HCT116 (cell line): ENCODE data around the gene PICALM. TPM values are rescaled to one million over a fixed set of nuclear protein-coding genes. Genes with fewer than 3 reads are reported as not detected.

Source experiments
- ATAC-seq: fragments of 200-7000 bp; cut with Tn5 transposase; 2 replicates; pipeline ENCODE4 v1.9.1; 2020; ENCODE audit warnings: mild to moderate bottlenecking, moderate library complexity
- BruUV-seq: library from RNA; stranded (reverse); fragments of 400-500 nt; replicated peaks from 2 replicates; lab custom pipeline; 2021; lab: Mats Ljungman, UMichigan
- CTCF ChIA-PET: fragments of 300-600 bp; sonication (Branson Sonifier 250); formaldehyde crosslinking; loops from one replicate; lab custom pipeline; 2021; ENCODE audit warnings: antibody characterized with exemption; lab: Charles Lee
- POLR2A ChIA-PET: fragments of 300-600, 350-600 bp; sonication (Branson Sonifier 250); formaldehyde crosslinking; loops from one replicate; lab custom pipeline; 2021; ENCODE audit warnings: antibody characterized with exemption; lab: Charles Lee
- RAD21 ChIA-PET, 2 experiments: fragments of 300-600 bp; sonication (Branson Sonifier 250); formaldehyde crosslinking; loops; one replicate each; lab custom pipeline; 2023; ENCODE audit warnings: low total read pairs in 2 of 2; ENCODE audit not compliant: uncharacterized antibody in 2 of 2, unreplicated experiment in 2 of 2, low non-redundant PET in 1 of 2; lab: Charles Lee
- DNase-seq: peaks from one replicate; pipeline ENCODE4 v3.0.0-alpha.2; 2010; ENCODE audit warnings: low read depth, low spot score
- H2AFZ ChIP-seq: fragments of 200-600 bp; shearing (Covaris generic), sonication (generic); 2 replicates; pipeline ENCODE4 v1.6.1; 2017; ENCODE audit warnings: low read depth, mixed run types, mixed read lengths, antibody characterized with exemption, low read length; ENCODE audit not compliant: poor library complexity, severe bottlenecking
- H3K27ac ChIP-seq: 2 replicates; pipeline ENCODE4 v1.5.1; 2012; ENCODE audit warnings: low read depth, low read length
- H3K27me3 ChIP-seq: fragments of 200-600 bp; sonication (generic); 2 replicates; pipeline ENCODE4 v1.6.1; 2016; ENCODE audit warnings: mixed run types, low read length, mixed read lengths; ENCODE audit not compliant: insufficient read depth
- H3K36me3 ChIP-seq, 2 experiments: fragments of 200-500 bp in 1 of 2; fragments of 200-600 bp in 1 of 2; sonication (Bioruptor generic) in 1 of 2; sonication (generic) in 1 of 2; 2 replicates each; pipeline versions ENCODE4 v1.5.1 to v1.6.1; 2014 to 2016; ENCODE audit warnings: low read length in 2 of 2, inconsistent platforms in 1 of 2, mixed read lengths in 1 of 2, mixed run types in 1 of 2; ENCODE audit not compliant: insufficient read depth in 2 of 2, control insufficient read depth in 1 of 2
- H3K4me1 ChIP-seq, 2 experiments: fragments of 200-600 bp in 1 of 2; sonication (generic) in 1 of 2; 2 replicates each; pipeline versions ENCODE4 v1.5.1 to v1.6.1; 2012 to 2017; ENCODE audit warnings: low read length in 2 of 2, inconsistent platforms in 1 of 2, mild to moderate bottlenecking in 1 of 2, mixed read lengths in 1 of 2, mixed run types in 1 of 2, moderate library complexity in 1 of 2; ENCODE audit not compliant: insufficient read depth in 2 of 2, control insufficient read depth in 1 of 2
- H3K4me2 ChIP-seq: fragments of 200-600 bp; sonication (generic); 2 replicates; pipeline ENCODE4 v1.6.1; 2017; ENCODE audit warnings: mixed run types, low read length, mixed read lengths
- H3K4me3 ChIP-seq, 2 experiments: fragments of 200-600 bp in 1 of 2; sonication (generic) in 1 of 2; replicated peaks in 1 of 2; 2 replicates each; pipeline ENCODE4 v1.5.1; 2011 to 2016; ENCODE audit warnings: low read length in 2 of 2, control low read depth in 1 of 2, low read depth in 1 of 2, mild to moderate bottlenecking in 1 of 2, mixed read lengths in 1 of 2, mixed run types in 1 of 2
- H3K79me2 ChIP-seq: fragments of 200-600 bp; sonication (generic); 2 replicates; pipeline ENCODE4 v1.6.1; 2017; ENCODE audit warnings: mild to moderate bottlenecking, mixed run types, low read length, moderate library complexity, mixed read lengths; ENCODE audit not compliant: insufficient read depth
- H3K9ac ChIP-seq: fragments of 200-600 bp; sonication (generic); 2 replicates; pipeline ENCODE4 v1.6.1; 2016; ENCODE audit warnings: low read length, mixed read lengths
- H3K9me2 ChIP-seq: fragments of 200-600 bp; sonication (generic), shearing (Covaris generic); 2 replicates; pipeline ENCODE4 v1.6.1; 2017; ENCODE audit warnings: mixed run types, mild to moderate bottlenecking, moderate library complexity; ENCODE audit not compliant: insufficient read depth
- H3K9me3 ChIP-seq, 2 experiments: fragments of 200-500 bp in 1 of 2; fragments of 200-600 bp in 1 of 2; sonication (Bioruptor generic) in 1 of 2; sonication (generic) in 1 of 2; 2 replicates each; pipeline ENCODE4 v1.6.1; 2014 to 2017; ENCODE audit warnings: low read length in 2 of 2, mixed read lengths in 2 of 2, inconsistent platforms in 1 of 2, low read depth in 1 of 2, mild to moderate bottlenecking in 1 of 2, mixed run types in 1 of 2, moderate library complexity in 1 of 2; ENCODE audit not compliant: control insufficient read depth in 1 of 2, insufficient read depth in 1 of 2
- H4K20me1 ChIP-seq: fragments of 200-600 bp; sonication (generic), shearing (Covaris generic); 2 replicates; pipeline ENCODE4 v1.6.1; 2017; ENCODE audit warnings: mixed run types, mild to moderate bottlenecking, moderate library complexity; ENCODE audit not compliant: insufficient read depth
- ATF3 ChIP-seq: IDR thresholded peaks from 2 replicates; pipeline ENCODE4 v1.6.1; 2012
- CBX3 ChIP-seq: IDR thresholded peaks from 2 replicates; pipeline ENCODE4 v1.6.1; 2012; ENCODE audit warnings: low read depth
- EGR1 ChIP-seq: IDR thresholded peaks from 2 replicates; pipeline ENCODE4 v1.6.1; 2012; ENCODE audit warnings: low read depth
- ELF1 ChIP-seq: IDR thresholded peaks from 2 replicates; pipeline ENCODE4 v1.6.1; 2012; ENCODE audit warnings: low read depth, borderline replicate concordance
- EZH2 ChIP-seq: fragments of 200-600 bp; sonication (generic); IDR thresholded peaks from 2 replicates; pipeline ENCODE4 v1.6.1; 2017; ENCODE audit warnings: antibody characterized with exemption, mixed run types
- EZH2phosphoT487 ChIP-seq: fragments of 200-600 bp; IDR thresholded peaks from 2 replicates; pipeline ENCODE4 v1.6.1; 2018; ENCODE audit warnings: antibody characterized with exemption, borderline replicate concordance
- FOSL1 ChIP-seq: IDR thresholded peaks from 2 replicates; pipeline ENCODE4 v1.6.1; 2012; ENCODE audit warnings: low read depth
- JUND ChIP-seq: IDR thresholded peaks from 2 replicates; pipeline ENCODE4 v1.6.1; 2012
- POLR2AphosphoS5 ChIP-seq: IDR thresholded peaks from 2 replicates; pipeline ENCODE4 v1.6.1; 2011; ENCODE audit warnings: mild to moderate bottlenecking, low read depth, low read length, moderate library complexity
- SRF ChIP-seq: IDR thresholded peaks from 2 replicates; pipeline ENCODE4 v1.6.1; 2012; ENCODE audit warnings: low read depth
- YY1 ChIP-seq: IDR thresholded peaks from 2 replicates; pipeline ENCODE4 v1.6.1; 2011; ENCODE audit warnings: low read length, low read depth, moderate library complexity, mild to moderate bottlenecking; ENCODE audit not compliant: insufficient replicate concordance; ENCODE audit errors: extremely low read depth
- ZBTB33 ChIP-seq: IDR thresholded peaks from 2 replicates; pipeline ENCODE4 v1.6.1; 2011; ENCODE audit warnings: mild to moderate bottlenecking, low read length, moderate library complexity; ENCODE audit not compliant: insufficient replicate concordance; ENCODE audit errors: extremely low read depth
- ZNF274 ChIP-seq: fragments of 200-500 bp; sonication (Bioruptor generic); IDR thresholded peaks from 2 replicates; pipeline ENCODE4 v1.6.1; 2014; ENCODE audit warnings: mild to moderate bottlenecking, low read depth, low read length, inconsistent platforms
- intact Hi-C: fragments of 100-400 bp; cut with micrococcal nuclease; formaldehyde crosslinking; loops from 2 replicates; pipeline ENCODE4 v1.10.0; 2022
- total RNA-seq: library from RNA; stranded (reverse); gene quantifications from one replicate; pipeline ENCODE4 v1.2.1, GENCODE V29; 2021; ENCODE audit not compliant: unreplicated experiment
- TF ChIP-seq, protein P1 (sequence below), 3 experiments: fragments of 200-600 bp in 1 of 3; sonication (generic) in 1 of 3; IDR thresholded peaks in 2 of 3; conservative IDR thresholded peaks in 1 of 3; 2 replicates each; pipeline ENCODE4 v1.5.1; 2012 to 2017; ENCODE audit warnings: low read depth in 2 of 3, low read length in 2 of 3, antibody characterized with exemption in 1 of 3, borderline replicate concordance in 1 of 3, control low read depth in 1 of 3, mild to moderate bottlenecking in 1 of 3, mixed read lengths in 1 of 3, mixed run types in 1 of 3, moderate library complexity in 1 of 3; ENCODE audit not compliant: insufficient read depth in 1 of 3
- TF ChIP-seq, protein P2 (sequence below): IDR thresholded peaks from 2 replicates; pipeline ENCODE4 v1.6.1; 2012

PICALM gene
- total RNA-seq, 1 experiment from 2014 or later = 90.6 TPM

GRCh38 chr11:86016451-86016850 is 52.4 kb downstream of the PICALM start:
- CTCF ChIA-PET = interaction anchor here (1.6 to 2.1 kb wide), 2 partner anchors 26 to 177 kb away, joined by 4 to 8 read pairs; no protein-coding TSS in a partner anchor
- Histone ChIP-seq H3K36me3 (peaks cover 0 to 4% of the 10 kb centered on the region in 2 experiments; a peak in 2 of 4 replicates), H3K27ac (no peak overlapping the region)

DNA sequence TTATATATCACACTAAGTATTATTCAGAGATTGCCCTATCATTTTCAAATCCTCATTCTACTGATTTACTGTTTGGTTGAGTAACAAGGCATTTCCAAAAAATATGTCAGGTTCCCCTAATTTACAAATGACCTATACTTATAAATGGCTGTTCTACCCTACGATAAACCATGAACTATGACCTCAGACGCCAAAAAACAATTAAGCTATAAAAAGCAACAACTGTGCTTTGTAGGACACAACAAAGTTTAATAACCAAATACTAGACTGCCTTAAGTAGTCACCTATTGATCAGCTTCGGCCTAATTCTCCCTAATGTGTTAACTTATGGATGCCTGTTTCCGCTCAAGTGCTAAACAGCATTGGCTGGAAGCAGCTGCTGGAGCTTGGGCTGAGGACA is 53.2 kb downstream of the PICALM start:
- ChIA-PET RAD21 (no interaction called here), CTCF (interaction anchor here (1.6 to 2.1 kb wide), 2 partner anchors 26 to 178 kb away, joined by 4 to 8 read pairs; no protein-coding TSS in a partner anchor), POLR2A (no interaction called here)
- Histone ChIP-seq H4K20me1 (no peaks in the 10 kb centered on the region), H3K79me2 (peaks cover 10% of the 10 kb centered on the region; the same call in 1 of the 2 replicates), H3K9me3 (no peaks in the 10 kb centered on the region), H3K4me1 (no peaks in the 10 kb centered on the region), H3K36me3 (peaks cover 0 to 4% of the 10 kb centered on the region in 2 experiments; a peak in 2 of 4 replicates), H3K9me2 (no peaks in the 10 kb centered on the region), H3K9ac (no peak overlapping the region), H3K27ac (no peak overlapping the region), H3K27me3 (no peaks in the 10 kb centered on the region), H2AFZ (no peak overlapping the region), H3K4me2 (no peak overlapping the region), H3K4me3 (no peak overlapping the region)
- TF ChIP-seq CBX3 = no peak
- TF ChIP-seq ZNF274 = no peak
- no peak for TF ChIP-seq ELF1
- TF ChIP-seq SRF = no peak
- no peak for TF ChIP-seq EZH2
- TF ChIP-seq, protein P1, sequence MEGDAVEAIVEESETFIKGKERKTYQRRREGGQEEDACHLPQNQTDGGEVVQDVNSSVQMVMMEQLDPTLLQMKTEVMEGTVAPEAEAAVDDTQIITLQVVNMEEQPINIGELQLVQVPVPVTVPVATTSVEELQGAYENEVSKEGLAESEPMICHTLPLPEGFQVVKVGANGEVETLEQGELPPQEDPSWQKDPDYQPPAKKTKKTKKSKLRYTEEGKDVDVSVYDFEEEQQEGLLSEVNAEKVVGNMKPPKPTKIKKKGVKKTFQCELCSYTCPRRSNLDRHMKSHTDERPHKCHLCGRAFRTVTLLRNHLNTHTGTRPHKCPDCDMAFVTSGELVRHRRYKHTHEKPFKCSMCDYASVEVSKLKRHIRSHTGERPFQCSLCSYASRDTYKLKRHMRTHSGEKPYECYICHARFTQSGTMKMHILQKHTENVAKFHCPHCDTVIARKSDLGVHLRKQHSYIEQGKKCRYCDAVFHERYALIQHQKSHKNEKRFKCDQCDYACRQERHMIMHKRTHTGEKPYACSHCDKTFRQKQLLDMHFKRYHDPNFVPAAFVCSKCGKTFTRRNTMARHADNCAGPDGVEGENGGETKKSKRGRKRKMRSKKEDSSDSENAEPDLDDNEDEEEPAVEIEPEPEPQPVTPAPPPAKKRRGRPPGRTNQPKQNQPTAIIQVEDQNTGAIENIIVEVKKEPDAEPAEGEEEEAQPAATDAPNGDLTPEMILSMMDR (IDR thresholded peaks at IDR 0.05 in 2 of 3, conservative IDR thresholded peaks at IDR 0.05 in 1 of 3; ENCODE audit: borderline replicate concordance in 1 of 3, insufficient read depth in 1 of 3, low read depth in 2 of 3, low read length in 2 of 3) = no peak
- TF ChIP-seq ATF3 = no peak
- TF ChIP-seq YY1 = no peak
- TF ChIP-seq POLR2AphosphoS5 = no peak
- no peak for TF ChIP-seq ZBTB33
- TF ChIP-seq FOSL1 = no peak
- TF ChIP-seq, protein P2, sequence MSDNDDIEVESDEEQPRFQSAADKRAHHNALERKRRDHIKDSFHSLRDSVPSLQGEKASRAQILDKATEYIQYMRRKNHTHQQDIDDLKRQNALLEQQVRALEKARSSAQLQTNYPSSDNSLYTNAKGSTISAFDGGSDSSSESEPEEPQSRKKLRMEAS = no peak
- intact Hi-C loops = no loop called here
- ATAC-seq (no peak), DNase-seq (no peak)
- no TSS peak for BruUV-seq

More at GRCh38 chr11:86016451-86016850, 52.4 kb downstream of the PICALM start:
- Histone ChIP-seq H2AFZ (no peak overlapping the region), H3K9me2 (no peaks in the 10 kb centered on the region), H3K79me2 (peaks cover 14% of the 10 kb centered on the region), H3K4me3 (no peak overlapping the region), H3K9me3 (no peaks in the 10 kb centered on the region), H3K27me3 (no peaks in the 10 kb centered on the region), H3K9ac (no peak overlapping the region), H4K20me1 (no peaks in the 10 kb centered on the region), H3K4me1 (no peaks in the 10 kb centered on the region), H3K4me2 (no peak overlapping the region)
- intact Hi-C loops = no loop called here
- DNase-seq (no peak), ATAC-seq (no peak)
- ChIA-PET POLR2A (no interaction called here), RAD21 (no interaction called here)
- TF ChIP-seq ZNF274 (no peak), JUND (no peak), YY1 (no peak), POLR2AphosphoS5 (no peak), EZH2phosphoT487 (no peak), EGR1 (no peak)
- TF ChIP-seq, protein P2 = no peak
- BruUV-seq = no TSS peak
